HEK293 (cell line): Measurements from ENCODE around the gene OR4D1.

Source experiments
- GLIS2 ChIP-seq: fragments of 450-650 bp; formaldehyde crosslinking; IDR thresholded peaks from 2 replicates; pipeline ENCODE4 v1.5.1; 2016; ENCODE audit warnings: missing biosample characterization, missing genetic modification characterization
- KLF1 ChIP-seq: fragments of 450-650 bp; formaldehyde crosslinking; IDR thresholded peaks from 2 replicates; pipeline ENCODE4 v1.5.1; 2016; ENCODE audit warnings: missing biosample characterization, missing genetic modification characterization
- KLF9 ChIP-seq: fragments of 450-650 bp; formaldehyde crosslinking; IDR thresholded peaks from 2 replicates; pipeline ENCODE4 v1.5.1; 2016; ENCODE audit warnings: missing biosample characterization, missing genetic modification characterization, low read depth
- REST ChIP-seq: fragments of 450-650 bp; formaldehyde crosslinking; IDR thresholded peaks from 2 replicates; pipeline ENCODE4 v1.5.1; 2016; ENCODE audit warnings: missing biosample characterization, missing genetic modification characterization
- SP3 ChIP-seq: fragments of 450-650 bp; formaldehyde crosslinking; IDR thresholded peaks from 2 replicates; pipeline ENCODE4 v1.5.1; 2016; ENCODE audit warnings: missing biosample characterization, missing genetic modification characterization
- ZBTB21 ChIP-seq: fragments of 450-650 bp; formaldehyde crosslinking; IDR thresholded peaks from 2 replicates; pipeline ENCODE4 v1.5.1; 2017; ENCODE audit warnings: missing biosample characterization, missing genetic modification characterization
- ZBTB7A ChIP-seq: fragments of 450-650 bp; formaldehyde crosslinking; IDR thresholded peaks from 2 replicates; pipeline ENCODE4 v1.5.1; 2016; ENCODE audit warnings: low read depth, missing biosample characterization, missing genetic modification characterization
- ZBTB8A ChIP-seq: fragments of 450-650 bp; formaldehyde crosslinking; IDR thresholded peaks from 2 replicates; pipeline ENCODE4 v1.5.1; 2016; ENCODE audit warnings: missing biosample characterization, missing genetic modification characterization
- ZIC2 ChIP-seq: fragments of 450-650 bp; formaldehyde crosslinking; IDR thresholded peaks from 2 replicates; pipeline ENCODE4 v1.5.1; 2016; ENCODE audit warnings: missing biosample characterization, missing genetic modification characterization
- ZNF157 ChIP-seq: fragments of 450-650 bp; formaldehyde crosslinking; IDR thresholded peaks from 2 replicates; pipeline ENCODE4 v1.5.1; 2016; ENCODE audit warnings: missing biosample characterization, missing genetic modification characterization
- ZNF2 ChIP-seq: fragments of 450-650 bp; formaldehyde crosslinking; IDR thresholded peaks from 2 replicates; pipeline ENCODE4 v1.5.1; 2016; ENCODE audit warnings: missing biosample characterization, missing genetic modification characterization
- ZNF202 ChIP-seq: fragments of 450-650 bp; formaldehyde crosslinking; IDR thresholded peaks from 2 replicates; pipeline ENCODE4 v1.5.1; 2016; ENCODE audit warnings: missing biosample characterization, missing genetic modification characterization, borderline replicate concordance
- ZNF248 ChIP-seq: fragments of 450-650 bp; formaldehyde crosslinking; IDR thresholded peaks from 2 replicates; pipeline ENCODE4 v1.5.1; 2017; ENCODE audit warnings: missing biosample characterization, missing genetic modification characterization
- ZNF274 ChIP-seq, 2 experiments: fragments of 200-500 bp in 1 of 2; fragments of 450-650 bp in 1 of 2; sonication (Bioruptor generic) in 1 of 2; formaldehyde crosslinking in 1 of 2; IDR thresholded peaks; 2 replicates each; pipeline versions ENCODE4 v1.5.1 to v1.6.1; 2014 to 2016; ENCODE audit warnings: borderline replicate concordance in 1 of 2, inconsistent platforms in 1 of 2, low read length in 1 of 2, missing biosample characterization in 1 of 2, missing genetic modification characterization in 1 of 2
- ZNF280D ChIP-seq: fragments of 450-650 bp; formaldehyde crosslinking; IDR thresholded peaks from 2 replicates; pipeline ENCODE4 v1.5.1; 2016; ENCODE audit warnings: missing biosample characterization, missing genetic modification characterization
- ZNF311 ChIP-seq: fragments of 450-650 bp; formaldehyde crosslinking; IDR thresholded peaks from 2 replicates; pipeline ENCODE4 v1.5.1; 2017; ENCODE audit warnings: missing biosample characterization, missing genetic modification characterization, borderline replicate concordance
- ZNF501 ChIP-seq: fragments of 450-650 bp; formaldehyde crosslinking; IDR thresholded peaks from 2 replicates; pipeline ENCODE4 v1.5.1; 2016; ENCODE audit warnings: missing biosample characterization, missing genetic modification characterization
- ZNF518A ChIP-seq: fragments of 450-650 bp; formaldehyde crosslinking; conservative IDR thresholded peaks from 2 replicates; pipeline ENCODE4 v1.5.1; 2016; ENCODE audit warnings: low read depth, missing biosample characterization, missing genetic modification characterization
- ZNF521 ChIP-seq: fragments of 450-650 bp; formaldehyde crosslinking; IDR thresholded peaks from 2 replicates; pipeline ENCODE4 v1.5.1; 2017; ENCODE audit warnings: missing biosample characterization, mild to moderate bottlenecking, missing genetic modification characterization
- ZNF530 ChIP-seq: fragments of 450-650 bp; formaldehyde crosslinking; IDR thresholded peaks from 2 replicates; pipeline ENCODE4 v1.5.1; 2016; ENCODE audit warnings: low read depth, missing biosample characterization, missing genetic modification characterization
- ZNF558 ChIP-seq: fragments of 450-650 bp; formaldehyde crosslinking; IDR thresholded peaks from 2 replicates; pipeline ENCODE4 v1.5.1; 2016; ENCODE audit warnings: missing biosample characterization, missing genetic modification characterization
- ZNF571 ChIP-seq: fragments of 450-650 bp; formaldehyde crosslinking; IDR thresholded peaks from 2 replicates; pipeline ENCODE4 v1.5.0; 2017; ENCODE audit warnings: missing biosample characterization, missing genetic modification characterization
- ZNF596 ChIP-seq: fragments of 450-650 bp; IDR thresholded peaks from 2 replicates; pipeline ENCODE4 v1.5.0; 2018; ENCODE audit warnings: missing biosample characterization, mild to moderate bottlenecking, missing genetic modification characterization, moderate library complexity
- ZNF664 ChIP-seq: fragments of 450-650 bp; formaldehyde crosslinking; IDR thresholded peaks from 2 replicates; pipeline ENCODE4 v1.5.1; 2016; ENCODE audit warnings: missing biosample characterization, missing genetic modification characterization
- ZNF677 ChIP-seq: fragments of 450-650 bp; IDR thresholded peaks from 2 replicates; pipeline ENCODE4 v1.5.0; 2018; ENCODE audit warnings: missing biosample characterization, mild to moderate bottlenecking, missing genetic modification characterization, moderate library complexity
- ZNF692 ChIP-seq: fragments of 450-650 bp; formaldehyde crosslinking; IDR thresholded peaks from 2 replicates; pipeline ENCODE4 v1.5.1; 2016; ENCODE audit warnings: missing biosample characterization, missing genetic modification characterization

Gene OR4D1

GRCh38 chr17:58156839-58157803 is 8.9 kb downstream of the OR4D1 start (continued):
- TF ChIP-seq ZNF677 (tag by site-specific recombination) (no peak), ZNF521 (tag by site-specific recombination) (no peak), ZIC2 (peak; percentile 46), REST (tag by site-specific recombination) (no peak), ZNF202 (tag by site-specific recombination) (no peak), ZNF596 (tag by site-specific recombination) (no peak), ZNF248 (tag by site-specific recombination) (no peak), ZNF311 (tag by site-specific recombination) (no peak), KLF9 (no peak), ZNF501 (tag by site-specific recombination) (peak; percentile 79; the same call in 1 of the 2 replicates), ZNF664 (tag by site-specific recombination) (no peak), KLF1 (tag by site-specific recombination) (no peak), ZNF518A (tag by site-specific recombination) (no peak), ZNF530 (tag by site-specific recombination) (no peak), ZNF280D (tag by site-specific recombination) (no peak), ZBTB21 (tag by site-specific recombination) (no peak), SP3 (peak; percentile 36; the same call in 1 of the 2 replicates), GLIS2 (peak; percentile 66), ZNF274 (IDR thresholded peaks at IDR 0.05; ENCODE audit: low read length) (no peak), ZNF274 (tag by site-specific recombination; IDR thresholded peaks at IDR 0.05; ENCODE audit: borderline replicate concordance) (no peak), ZNF571 (no peak), ZBTB7A (no peak), ZBTB8A (tag by site-specific recombination) (peak; percentile 18; the same call in 1 of the 2 replicates), ZNF157 (tag by site-specific recombination) (no peak), ZNF692 (tag by site-specific recombination) (peak; percentile 51; the same call in 1 of the 2 replicates), ZNF2 (0 out of 2 replicates have a peak, but pooled peaks have one; percentile 44), ZNF558 (tag by site-specific recombination) (no peak)
